K562 (cell line): ENCODE results near the gene COL25A1. TPM values are rescaled to one million over a fixed set of nuclear protein-coding genes. Genes with fewer than 3 reads are reported as not detected.

ENCODE experiments used
- CCAR2 ChIP-seq: fragments of 200-400 bp; formaldehyde crosslinking; IDR thresholded peaks from 2 replicates; pipeline ENCODE4 v1.6.1; 2017; ENCODE audit warnings: mild to moderate bottlenecking, low read depth, low read length
- CEBPG ChIP-seq, 3 experiments: fragments of 200-800 bp in 1 of 3; sonication (Bioruptor generic) in 1 of 3; sonication (generic) in 1 of 3; formaldehyde crosslinking in 1 of 3; IDR thresholded peaks in 2 of 3; conservative IDR thresholded peaks in 1 of 3; 2 replicates each; pipeline versions ENCODE4 v1.6.1 to v1.8.0; 2016 to 2022; ENCODE audit warnings: missing compliant biosample characterization in 2 of 3, missing genetic modification characterization in 2 of 3, mild to moderate bottlenecking in 1 of 3, missing genetic modification reagents in 1 of 3
- CHCHD3 ChIP-seq: fragments of 250-450 bp; sonication (Bioruptor Pico); IDR thresholded peaks from 2 replicates; pipeline ENCODE4 v2.1.2; 2022; ENCODE audit warnings: mild to moderate bottlenecking
- HNRNPLL ChIP-seq: fragments of 200-400 bp; formaldehyde crosslinking; IDR thresholded peaks from 2 replicates; pipeline ENCODE4 v1.6.1; 2017; ENCODE audit warnings: low read length, low read depth, mild to moderate bottlenecking; ENCODE audit not compliant: poor library complexity, severe bottlenecking
- ILK ChIP-seq: fragments of 450-650 bp; IDR thresholded peaks from 2 replicates; pipeline ENCODE4 v1.6.1; 2016; ENCODE audit warnings: missing genetic modification characterization, low read depth, mild to moderate bottlenecking, missing compliant biosample characterization, moderate library complexity, borderline replicate concordance
- KDM1A ChIP-seq, 2 experiments: fragments of 450-650 bp; IDR thresholded peaks; 2 replicates each; pipeline ENCODE4 v1.6.1; 2016; ENCODE audit warnings: mild to moderate bottlenecking in 2 of 2
- NR4A1 ChIP-seq, 2 experiments: fragments of 250-450 bp in 1 of 2; fragments of 450-650 bp in 1 of 2; sonication (Bioruptor Pico) in 1 of 2; IDR thresholded peaks; 2 replicates each; pipeline versions ENCODE4 v1.4.0 to v1.6.1; 2016 to 2020; ENCODE audit warnings: mild to moderate bottlenecking in 2 of 2, missing compliant biosample characterization in 1 of 2, missing genetic modification characterization in 1 of 2, moderate library complexity in 1 of 2
- TGIF2 ChIP-seq: sonication (generic); formaldehyde crosslinking; IDR thresholded peaks from 2 replicates; pipeline ENCODE4 v1.8.1; 2022; ENCODE audit warnings: mild to moderate bottlenecking, missing genetic modification reagents, moderate library complexity
- ZNF644 ChIP-seq: fragments of 200-800 bp; sonication (Bioruptor generic); IDR thresholded peaks from 2 replicates; pipeline ENCODE4 v1.6.1; 2016; ENCODE audit warnings: low read depth, missing genetic modification characterization, missing compliant biosample characterization
- polyA plus RNA-seq, 8 experiments: library from polyadenylated mRNA; depleted of rRNA in 4 of 8; stranded (reverse) in 5 of 8; unstranded in 3 of 8; fragments of >200 nt; fragmentation: Nextera tagmentation in 2 of 8; fragmentation: Illumina TruSeq in 1 of 8; extraction: Ambion mirVana in 2 of 8; extraction: Trizol in 1 of 8; gene quantifications; 2 replicates each; pipeline versions ENCODE4 v1.2.1 to v1.2.3, GENCODE V29; 2011 to 2014; ENCODE audit warnings: inconsistent platforms in 1 of 8, missing spikeins in 1 of 8
- total RNA-seq, 7 experiments: library from RNA; depleted of rRNA in 6 of 7; stranded (reverse); fragments of >200 nt in 6 of 7; fragmentation: Illumina TruSeq in 2 of 7; extraction: Trizol in 2 of 7; gene quantifications; 2 replicates each; pipeline versions ENCODE4 v1.2.1 to v1.2.3, GENCODE V29; 2011 to 2021; ENCODE audit warnings: low replicate concordance in 1 of 7
- TF ChIP-seq, protein P1 (sequence below): fragments of 450-650 bp; formaldehyde crosslinking; IDR thresholded peaks from 2 replicates; pipeline ENCODE4 v1.4.0; 2020; ENCODE audit warnings: mild to moderate bottlenecking, mixed read lengths

The COL25A1 gene
- total and polyA plus RNA-seq, 9 of the 15 experiments (the other 6 are each of a cell fraction or from before 2014, with no cell fraction given): 0.03 to 0.62 (median 0.27) TPM

DNA sequence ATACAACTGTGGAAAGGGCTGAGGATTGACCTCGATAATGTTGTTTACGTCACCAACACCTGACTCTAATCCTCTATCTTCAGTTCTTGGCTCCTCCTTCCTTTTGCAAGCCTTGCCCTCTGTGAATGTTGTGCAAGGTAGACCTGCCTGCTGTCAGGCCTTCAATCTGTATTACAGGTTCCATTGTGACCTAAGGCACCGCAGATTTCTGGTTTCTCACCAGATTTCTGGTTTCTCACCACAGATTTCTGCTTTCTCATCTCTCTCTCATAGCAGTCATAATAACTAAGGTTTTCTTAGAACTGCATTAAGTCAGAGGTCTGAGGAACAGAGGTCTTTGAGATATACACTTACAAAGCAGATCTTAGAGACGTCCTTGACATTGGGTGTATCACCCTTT lies 488.1 kb downstream of the COL25A1 start (continued):
- TF ChIP-seq TGIF2 (CRISPR knock-in tag) (no peak), HNRNPLL (no peak), ZNF644 (no peak), NR4A1 (CRISPR knock-in tag; IDR thresholded peaks at IDR 0.05) (no peak), NR4A1 (tag; IDR thresholded peaks at IDR 0.05) (no peak), CCAR2 (no peak), ILK (tag) (no peak), CEBPG (CRISPR knock-in tag; IDR thresholded peaks at IDR 0.05) (no peak), CEBPG (tag; conservative IDR thresholded peaks at IDR 0.05 in 1 of 2, IDR thresholded peaks at IDR 0.05 in 1 of 2) (peak in 1 of 2 experiments; percentile 22; a peak in 1 of 4 replicates), KDM1A (IDR thresholded peaks at IDR 0.05) (peak; percentile 68 to 71), CHCHD3 (CRISPR knock-in tag) (no peak)
- TF ChIP-seq, protein P1, sequence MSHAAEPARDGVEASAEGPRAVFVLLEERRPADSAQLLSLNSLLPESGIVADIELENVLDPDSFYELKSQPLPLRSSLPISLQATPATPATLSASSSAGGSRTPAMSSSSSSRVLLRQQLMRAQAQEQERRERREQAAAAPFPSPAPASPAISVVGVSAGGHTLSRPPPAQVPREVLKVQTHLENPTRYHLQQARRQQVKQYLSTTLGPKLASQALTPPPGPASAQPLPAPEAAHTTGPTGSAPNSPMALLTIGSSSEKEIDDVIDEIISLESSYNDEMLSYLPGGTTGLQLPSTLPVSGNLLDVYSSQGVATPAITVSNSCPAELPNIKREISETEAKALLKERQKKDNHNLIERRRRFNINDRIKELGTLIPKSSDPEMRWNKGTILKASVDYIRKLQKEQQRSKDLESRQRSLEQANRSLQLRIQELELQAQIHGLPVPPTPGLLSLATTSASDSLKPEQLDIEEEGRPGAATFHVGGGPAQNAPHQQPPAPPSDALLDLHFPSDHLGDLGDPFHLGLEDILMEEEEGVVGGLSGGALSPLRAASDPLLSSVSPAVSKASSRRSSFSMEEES (CRISPR knock-in tag): no peak
